CD14-positive monocyte (primary cell): Measurements from ENCODE around the gene CHST3. TPM values are rescaled to one million over a fixed set of nuclear protein-coding genes. Genes with fewer than 3 reads are reported as not detected.

Source experiments
- DNase-seq, 3 donors: peaks; one replicate each; pipeline ENCODE4 v3.0.0-alpha.2; 2011 to 2022
- H2AFZ ChIP-seq: 2 replicates; pipeline ENCODE4 v1.6.0; 2012; ENCODE audit warnings: mild to moderate bottlenecking, low read depth, low read length, inconsistent platforms; ENCODE audit not compliant: insufficient read depth, poor library complexity, severe bottlenecking
- H3K27ac ChIP-seq, 2 donors: 1 replicate in 1 of 2; 2 replicates in 1 of 2; pipeline ENCODE4 v1.5.1; 2012 to 2013; ENCODE audit warnings: low read length in 2 of 2, control low read depth in 1 of 2, inconsistent platforms in 1 of 2, low read depth in 1 of 2, mild to moderate bottlenecking in 1 of 2
- H3K27me3 ChIP-seq, 2 donors: one replicate each; pipeline versions ENCODE4 v1.6.0 to v1.6.1; 2011 to 2013; ENCODE audit warnings: low read length in 2 of 2; ENCODE audit not compliant: control insufficient read depth in 2 of 2, insufficient read depth in 2 of 2
- H3K36me3 ChIP-seq, 2 donors: replicated peaks in 1 of 2; 1 replicate in 1 of 2; 2 replicates in 1 of 2; pipeline versions ENCODE4 v1.5.1 to v1.6.1; 2012 to 2013; ENCODE audit warnings: low read length in 2 of 2, control low read depth in 1 of 2, inconsistent platforms in 1 of 2, mild to moderate bottlenecking in 1 of 2; ENCODE audit not compliant: insufficient read depth in 2 of 2, control insufficient read depth in 1 of 2
- H3K4me1 ChIP-seq, 2 donors: 1 replicate in 1 of 2; 2 replicates in 1 of 2; pipeline versions ENCODE4 v1.5.1 to v1.6.1; 2012 to 2013; ENCODE audit warnings: low read length in 2 of 2, control low read depth in 1 of 2, inconsistent platforms in 1 of 2, mild to moderate bottlenecking in 1 of 2, moderate library complexity in 1 of 2; ENCODE audit not compliant: insufficient read depth in 2 of 2, control insufficient read depth in 1 of 2
- H3K4me2 ChIP-seq: replicated peaks from 2 replicates; pipeline ENCODE3; 2012; ENCODE audit warnings: low read length, moderate library complexity, mild to moderate bottlenecking; ENCODE audit not compliant: poor library complexity, severe bottlenecking; ENCODE audit errors: extremely low read depth
- H3K4me3 ChIP-seq, 3 experiments: fragments of 200-600 bp in 1 of 3; sonication (generic) in 1 of 3; replicated peaks in 1 of 3; 1 replicate in 2 of 3; 2 replicates in 1 of 3; pipeline ENCODE4 v1.5.1; 2011 to 2013; ENCODE audit warnings: low read length in 3 of 3, mild to moderate bottlenecking in 3 of 3, control low read depth in 2 of 3, low read depth in 2 of 3, inconsistent platforms in 1 of 3, moderate library complexity in 1 of 3
- H3K79me2 ChIP-seq: 2 replicates; pipeline ENCODE4 v1.6.0; 2012; ENCODE audit warnings: mild to moderate bottlenecking, control low read depth, inconsistent platforms, low read length, moderate library complexity; ENCODE audit not compliant: insufficient read depth
- H3K9ac ChIP-seq: 2 replicates; pipeline ENCODE4 v1.6.0; 2017; ENCODE audit warnings: low read length, mild to moderate bottlenecking; ENCODE audit not compliant: insufficient read depth, poor library complexity, severe bottlenecking
- H3K9me3 ChIP-seq, 2 donors: replicated peaks in 1 of 2; 1 replicate in 1 of 2; 2 replicates in 1 of 2; pipeline versions ENCODE4 v1.5.1 to v1.6.1; 2012 to 2013; ENCODE audit warnings: low read length in 2 of 2, control low read depth in 1 of 2; ENCODE audit not compliant: control insufficient read depth in 1 of 2, insufficient read depth in 1 of 2
- H4K20me1 ChIP-seq: 2 replicates; pipeline ENCODE4 v1.6.0; 2012; ENCODE audit warnings: mild to moderate bottlenecking, low read length, control low read depth, moderate library complexity; ENCODE audit not compliant: insufficient read depth
- H3K27ac Mint-ChIP-seq, 7 donors: one replicate each; pipeline ENCODE4 v1.8.0; 2020; ENCODE audit warnings: mild to moderate bottlenecking in 7 of 7, mixed read lengths in 7 of 7, moderate library complexity in 6 of 7, inconsistent platforms in 2 of 7
- H3K27me3 Mint-ChIP-seq, 3 donors: one replicate each; pipeline ENCODE4 v1.8.0; 2021 to 2022; ENCODE audit warnings: low read depth in 3 of 3, mild to moderate bottlenecking in 3 of 3, mixed read lengths in 3 of 3, moderate library complexity in 3 of 3, inconsistent platforms in 1 of 3
- H3K36me3 Mint-ChIP-seq, 2 donors: one replicate each; pipeline ENCODE4 v1.8.0; 2020; ENCODE audit warnings: mixed read lengths in 2 of 2, inconsistent platforms in 1 of 2, mild to moderate bottlenecking in 1 of 2
- H3K4me1 Mint-ChIP-seq: one replicate; pipeline ENCODE4 v1.8.0; 2020; ENCODE audit warnings: mild to moderate bottlenecking, mixed read lengths
- H3K4me3 Mint-ChIP-seq, 2 donors: one replicate each; pipeline ENCODE4 v1.8.0; 2020; ENCODE audit warnings: mild to moderate bottlenecking in 2 of 2, mixed read lengths in 2 of 2, moderate library complexity in 1 of 2
- H3K9me3 Mint-ChIP-seq, 7 donors: one replicate each; pipeline ENCODE4 v1.8.0; 2020 to 2022; ENCODE audit warnings: mixed read lengths in 7 of 7, mild to moderate bottlenecking in 6 of 7, moderate library complexity in 6 of 7, inconsistent platforms in 2 of 7
- WGBS: methylation state at CpG from one replicate; pipeline ENCODE4 v1.1.5; 2013; ENCODE audit warnings: missing lambda C conversion rate; ENCODE audit not compliant: insufficient coverage; 5-methylcytosine and 5-hydroxymethylcytosine counted together
- intact Hi-C, 2 donors: fragments of 100-400 bp; cut with micrococcal nuclease; formaldehyde crosslinking; loops; one replicate each; pipeline versions ENCODE4 v1.15.0 to v1.15.1; 2023
- polyA plus RNA-seq, 3 donors: library from polyadenylated mRNA; depleted of rRNA in 1 of 3; unstranded in 2 of 3; stranded (reverse) in 1 of 3; fragments of 300-500 nt in 2 of 3; fragments of >200 nt in 1 of 3; fragmentation: Illumina TruSeq in 2 of 3; gene quantifications; 1 replicate in 2 of 3; 2 replicates in 1 of 3; pipeline ENCODE4 v1.2.3, GENCODE V29; 2012 to 2021
- TF ChIP-seq, protein P1 (sequence below): fragments of 200-600 bp; IDR thresholded peaks from one replicate; pipeline ENCODE4 v1.8.0; 2022; ENCODE audit warnings: antibody characterized with exemption, mild to moderate bottlenecking

The CHST3 gene
- polyA plus RNA-seq, 3 donors = not detected

GRCh38 chr10:71920540-71921323, 43.5 kb upstream of the CHST3 start:
- TF ChIP-seq, protein P1, sequence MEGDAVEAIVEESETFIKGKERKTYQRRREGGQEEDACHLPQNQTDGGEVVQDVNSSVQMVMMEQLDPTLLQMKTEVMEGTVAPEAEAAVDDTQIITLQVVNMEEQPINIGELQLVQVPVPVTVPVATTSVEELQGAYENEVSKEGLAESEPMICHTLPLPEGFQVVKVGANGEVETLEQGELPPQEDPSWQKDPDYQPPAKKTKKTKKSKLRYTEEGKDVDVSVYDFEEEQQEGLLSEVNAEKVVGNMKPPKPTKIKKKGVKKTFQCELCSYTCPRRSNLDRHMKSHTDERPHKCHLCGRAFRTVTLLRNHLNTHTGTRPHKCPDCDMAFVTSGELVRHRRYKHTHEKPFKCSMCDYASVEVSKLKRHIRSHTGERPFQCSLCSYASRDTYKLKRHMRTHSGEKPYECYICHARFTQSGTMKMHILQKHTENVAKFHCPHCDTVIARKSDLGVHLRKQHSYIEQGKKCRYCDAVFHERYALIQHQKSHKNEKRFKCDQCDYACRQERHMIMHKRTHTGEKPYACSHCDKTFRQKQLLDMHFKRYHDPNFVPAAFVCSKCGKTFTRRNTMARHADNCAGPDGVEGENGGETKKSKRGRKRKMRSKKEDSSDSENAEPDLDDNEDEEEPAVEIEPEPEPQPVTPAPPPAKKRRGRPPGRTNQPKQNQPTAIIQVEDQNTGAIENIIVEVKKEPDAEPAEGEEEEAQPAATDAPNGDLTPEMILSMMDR = no peak
- H3K79me2 ChIP-seq = no peaks in the 10 kb centered on the region
- 85% methylated on average over 7 of the region's 9 CpGs for WGBS
- H3K4me3 ChIP-seq = no peak overlapping the region
- H3K4me3 Mint-ChIP-seq = no peak overlapping the region
- no peak overlapping the region for H2AFZ ChIP-seq
- no peak overlapping the region for H3K9ac ChIP-seq
- no peaks in the 10 kb centered on the region for H3K36me3 Mint-ChIP-seq
- intact Hi-C loops = no loop called here
- peaks cover 2 to 19% (median 13%) of the 10 kb centered on the region in 7 donors for H3K9me3 Mint-ChIP-seq
- no peak overlapping the region for H3K27ac Mint-ChIP-seq
- no peak for DNase-seq
- H3K4me1 ChIP-seq = no peaks in the 10 kb centered on the region
- no peaks in the 10 kb centered on the region for H3K36me3 ChIP-seq
- no peak overlapping the region for H3K4me2 ChIP-seq
- peaks cover 6% of the 10 kb centered on the region for H3K4me1 Mint-ChIP-seq
- H3K9me3 ChIP-seq = peaks cover 5 to 14% of the 10 kb centered on the region in 2 donors
- no peak overlapping the region for H3K27ac ChIP-seq
- peaks cover 6 to 12% (median 8%) of the 10 kb centered on the region in 3 donors for H3K27me3 Mint-ChIP-seq
- H3K27me3 ChIP-seq = no peaks in the 10 kb centered on the region
- no peaks in the 10 kb centered on the region for H4K20me1 ChIP-seq

DNA sequence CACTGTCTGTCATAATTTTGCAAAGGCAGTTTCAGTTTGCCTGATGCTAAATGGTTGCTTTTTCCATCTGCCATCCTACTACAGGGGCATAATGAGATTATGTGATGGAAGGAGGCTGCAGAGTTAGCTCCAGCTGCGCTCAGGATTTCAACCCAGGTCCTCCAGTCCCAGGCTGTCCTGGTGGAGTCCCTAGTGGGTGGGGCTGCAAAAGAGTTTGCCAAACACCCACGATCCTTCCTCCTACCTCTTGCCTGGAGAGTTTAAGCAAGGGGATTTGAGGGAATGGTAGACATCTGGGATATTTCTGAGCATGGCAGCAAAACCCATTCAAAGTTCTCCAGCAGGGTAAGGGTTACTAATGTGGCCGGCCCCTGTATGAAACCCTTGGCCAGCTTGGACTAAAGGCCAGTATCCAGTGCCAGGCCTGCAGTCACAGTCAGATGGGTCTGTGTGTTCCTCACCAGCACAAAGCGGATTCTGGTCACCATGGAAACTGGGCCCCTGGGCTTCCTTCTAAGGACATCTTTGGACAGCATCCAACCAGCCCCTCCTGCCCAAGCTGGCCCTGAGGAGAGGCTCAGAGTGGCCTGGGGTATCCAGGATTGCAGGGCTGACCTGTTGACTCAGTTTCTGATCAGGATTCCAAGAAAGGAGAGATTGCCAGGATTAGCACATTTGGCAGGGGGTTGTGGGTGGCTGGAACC, 42.7 kb upstream of the CHST3 start:
- DNase-seq = no peak
- Mint-ChIP-seq H3K9me3 (peaks cover 2 to 15% (median 9%) of the 10 kb centered on the region in 7 donors), H3K4me3 (no peak overlapping the region), H3K27ac (no peak overlapping the region), H3K27me3 (peaks cover 6 to 14% (median 11%) of the 10 kb centered on the region in 3 donors), H3K4me1 (peaks cover 6% of the 10 kb centered on the region), H3K36me3 (no peaks in the 10 kb centered on the region)
- no peaks in the 10 kb centered on the region for H3K79me2 ChIP-seq
- H2AFZ ChIP-seq = no peak overlapping the region
- peaks cover 5 to 8% of the 10 kb centered on the region in 2 donors for H3K9me3 ChIP-seq
- H3K9ac ChIP-seq = no peak overlapping the region
- TF ChIP-seq, protein P1 = no peak
- intact Hi-C loops = no loop called here
- WGBS = 97% methylated on average over 2 of the region's 4 CpGs
- H3K4me2 ChIP-seq = no peak overlapping the region
- H3K27ac ChIP-seq = no peak overlapping the region
- H3K27me3 ChIP-seq = no peaks in the 10 kb centered on the region
- no peaks in the 10 kb centered on the region for H4K20me1 ChIP-seq
- H3K4me1 ChIP-seq = no peaks in the 10 kb centered on the region
- H3K36me3 ChIP-seq = no peaks in the 10 kb centered on the region
- H3K4me3 ChIP-seq = no peak overlapping the region
